Embryonic facial prominence (tissue), 1 donor: ENCODE results near the gene PDK2.
"Not testable (repeated sequence)": the region's sequence is repeated elsewhere in the genome, so short reads cannot be mapped to it uniquely, and the experiment has no call there.

ENCODE experiments used
- DNase-seq: peaks from one replicate; pipeline ENCODE4 v3.0.0-alpha.2; 2016; ENCODE audit errors: extremely low spot score

The PDK2 gene

DNA sequence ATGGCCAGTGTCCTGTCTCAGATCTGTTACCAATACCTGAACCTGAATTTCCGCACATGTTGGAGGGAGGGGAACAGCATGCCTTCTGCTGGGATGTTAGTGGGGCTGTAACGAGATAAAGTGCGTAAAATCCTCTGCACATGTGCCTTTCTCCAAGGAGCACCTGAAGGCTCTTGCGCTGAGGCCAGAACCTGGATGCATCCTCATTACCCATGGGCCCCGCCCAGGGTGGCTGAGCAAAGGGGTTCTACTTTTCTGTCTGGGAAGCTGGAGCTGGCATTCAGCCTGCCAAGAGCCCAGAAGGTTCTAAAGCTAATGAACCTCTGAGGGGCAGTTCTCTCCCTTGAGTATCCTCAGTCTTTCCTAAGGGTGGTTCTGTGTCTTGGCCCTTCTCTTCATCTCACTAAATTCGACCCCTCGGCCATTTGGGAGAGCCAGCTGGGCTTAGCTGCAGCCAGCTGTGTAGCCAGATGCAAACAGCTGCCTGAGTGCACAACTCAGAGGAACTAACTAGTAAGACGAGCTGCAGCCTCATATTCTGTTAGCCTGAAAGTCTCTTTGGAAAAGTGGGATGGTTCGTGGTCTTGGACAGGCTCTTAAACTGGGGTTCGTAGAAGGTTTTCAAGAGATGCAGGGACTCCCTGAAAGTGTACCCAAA is 36.7 kb upstream of the PDK2 start:
- DNase-seq: no peak

DNA sequence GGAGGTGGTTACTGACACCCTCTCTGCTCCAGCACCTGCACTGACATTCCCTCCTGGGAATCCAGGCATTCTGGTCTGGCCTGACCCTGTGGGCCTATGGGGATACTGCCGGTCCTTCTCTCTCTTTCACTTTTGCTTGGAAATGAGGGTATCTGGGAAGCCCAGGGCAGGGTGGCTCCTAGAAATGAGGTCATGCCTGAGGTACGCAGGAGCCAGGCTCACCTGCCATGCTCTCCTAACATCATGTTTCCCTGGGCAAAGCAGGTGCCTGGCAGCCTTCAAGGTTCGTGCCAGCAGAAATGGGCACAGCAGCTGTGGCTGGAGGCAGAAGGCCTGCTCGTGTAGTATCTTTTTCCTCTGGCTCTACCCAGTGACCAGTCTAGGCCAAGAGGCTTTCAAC is 35.9 kb upstream of the PDK2 start:
- DNase-seq: no peak

DNA sequence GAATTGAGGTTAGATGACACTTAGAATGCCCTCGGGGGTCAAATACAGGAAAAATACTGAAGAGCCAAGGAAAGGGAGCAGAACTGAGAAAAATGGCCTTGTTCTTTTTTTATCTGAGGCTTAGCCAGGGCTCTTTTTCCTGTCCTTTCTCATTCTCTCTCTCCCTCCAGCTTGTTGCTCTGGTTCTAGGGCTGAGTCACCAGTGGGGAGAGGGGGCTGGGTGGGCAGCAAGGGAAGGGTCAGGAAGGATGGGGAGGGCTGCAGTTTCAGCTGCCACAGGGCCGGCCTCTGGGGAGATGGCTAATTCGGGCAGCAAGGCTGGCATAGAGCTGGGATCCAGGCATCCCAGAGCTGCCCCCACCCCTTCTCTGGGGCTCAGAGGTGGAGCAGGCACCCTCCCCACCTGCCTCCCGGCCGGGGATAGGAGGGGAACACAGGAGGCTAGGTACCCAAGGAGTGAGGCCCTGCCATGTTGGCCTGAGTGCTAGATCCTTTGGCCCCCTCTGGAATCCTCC is 35.3 kb upstream of the PDK2 start:
- no peak for DNase-seq

DNA sequence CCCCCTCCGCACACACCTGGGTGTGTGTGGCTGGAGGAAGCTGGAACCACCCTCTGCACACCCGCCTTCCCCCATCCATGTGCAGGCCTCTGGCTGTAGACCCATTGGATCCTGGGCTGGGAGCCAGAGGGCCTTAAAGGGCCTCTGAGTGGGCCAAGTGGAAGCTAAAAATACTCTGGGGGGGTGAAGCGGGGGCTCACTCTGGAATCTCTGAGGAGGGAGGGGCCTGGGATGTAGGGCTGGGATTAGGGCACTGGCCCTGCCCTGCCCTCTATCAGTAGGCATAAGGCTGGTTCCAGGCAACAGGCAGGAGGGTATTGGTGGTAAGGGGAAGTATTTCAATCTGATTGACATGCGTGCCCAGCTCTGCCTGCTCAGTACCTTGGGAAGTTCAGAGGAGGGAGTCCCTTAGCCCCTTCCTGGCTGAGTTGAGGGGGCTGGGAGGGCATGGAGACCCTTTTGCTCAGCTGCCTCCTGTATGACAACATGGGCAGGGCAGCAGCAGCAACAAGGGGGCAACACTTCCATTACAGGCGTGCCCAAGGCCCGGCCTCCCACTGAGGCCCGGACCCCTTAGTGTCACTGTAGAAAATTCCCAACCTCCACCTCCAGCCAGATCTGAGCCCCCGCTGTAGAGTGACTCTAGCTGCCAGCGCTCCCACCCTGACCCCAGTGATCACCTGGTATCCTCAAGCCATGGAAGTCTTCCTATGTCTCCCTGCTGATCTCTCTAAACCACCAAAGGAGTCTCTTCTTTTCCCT is 34.0 kb upstream of the PDK2 start:
- no peak for DNase-seq

DNA sequence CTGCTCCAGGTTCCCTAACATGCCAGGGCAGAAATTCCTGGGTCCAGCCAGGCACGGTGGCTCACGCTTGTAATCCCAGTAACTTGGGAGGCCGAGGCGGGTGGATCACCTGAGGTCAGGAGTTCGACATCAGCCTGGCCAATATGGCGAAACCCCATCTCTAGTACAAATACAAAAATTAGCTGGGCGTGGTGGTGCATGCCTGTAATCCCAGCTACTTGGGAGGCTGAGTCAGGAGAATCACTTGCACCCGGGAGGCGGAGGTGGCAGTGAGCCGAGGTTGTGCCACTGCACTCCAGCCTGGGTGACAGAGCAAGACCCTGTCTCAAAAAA is 33.5 kb upstream of the PDK2 start:
- not testable (repeated sequence) for DNase-seq

DNA sequence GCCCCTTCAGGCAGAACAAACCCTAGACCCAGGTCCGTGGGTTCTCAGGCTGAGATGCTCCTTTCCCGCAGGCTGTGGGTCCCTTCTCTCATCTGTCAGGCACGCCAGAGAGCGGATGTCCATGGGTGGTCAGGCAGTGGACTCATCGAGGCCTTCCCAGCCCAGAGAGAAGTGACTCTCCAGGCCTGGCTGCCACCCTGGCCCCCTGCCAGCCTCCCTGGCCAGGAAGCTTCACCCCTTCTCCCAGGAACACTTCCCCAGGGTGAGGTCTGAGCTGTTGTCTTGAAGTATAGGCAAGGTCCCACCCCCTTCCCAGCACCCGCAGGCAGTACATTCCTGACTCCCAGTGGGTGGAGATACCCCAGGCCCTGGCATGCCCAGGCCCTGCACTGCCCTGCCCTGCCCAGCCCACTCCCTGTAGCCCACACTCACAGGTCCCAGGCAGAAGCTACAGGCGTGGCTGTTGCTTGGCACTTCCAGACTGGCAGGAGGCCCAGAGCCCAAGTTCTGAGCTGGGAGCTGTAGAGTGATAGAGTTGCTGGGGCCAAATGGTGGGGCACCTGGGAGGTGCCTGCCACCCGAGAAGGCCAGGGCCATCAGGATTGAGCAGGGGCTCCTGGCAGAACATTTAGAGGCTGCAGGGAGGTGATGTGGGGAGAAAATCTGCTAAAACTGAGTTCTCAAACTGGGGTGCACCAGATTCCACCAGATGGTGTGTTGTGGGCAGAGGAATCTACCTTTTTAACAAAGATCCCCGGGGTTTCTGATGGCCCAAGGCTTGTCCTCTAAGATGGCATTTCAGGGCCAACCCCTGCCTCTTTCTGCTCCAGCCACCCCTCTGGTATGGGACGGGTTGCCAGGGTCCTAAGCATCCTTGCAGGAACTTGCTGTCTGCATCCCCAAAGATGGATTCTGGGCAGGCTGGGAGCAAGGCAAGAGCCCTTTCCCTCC is 32.6 kb upstream of the PDK2 start:
- DNase-seq: no peak

DNA sequence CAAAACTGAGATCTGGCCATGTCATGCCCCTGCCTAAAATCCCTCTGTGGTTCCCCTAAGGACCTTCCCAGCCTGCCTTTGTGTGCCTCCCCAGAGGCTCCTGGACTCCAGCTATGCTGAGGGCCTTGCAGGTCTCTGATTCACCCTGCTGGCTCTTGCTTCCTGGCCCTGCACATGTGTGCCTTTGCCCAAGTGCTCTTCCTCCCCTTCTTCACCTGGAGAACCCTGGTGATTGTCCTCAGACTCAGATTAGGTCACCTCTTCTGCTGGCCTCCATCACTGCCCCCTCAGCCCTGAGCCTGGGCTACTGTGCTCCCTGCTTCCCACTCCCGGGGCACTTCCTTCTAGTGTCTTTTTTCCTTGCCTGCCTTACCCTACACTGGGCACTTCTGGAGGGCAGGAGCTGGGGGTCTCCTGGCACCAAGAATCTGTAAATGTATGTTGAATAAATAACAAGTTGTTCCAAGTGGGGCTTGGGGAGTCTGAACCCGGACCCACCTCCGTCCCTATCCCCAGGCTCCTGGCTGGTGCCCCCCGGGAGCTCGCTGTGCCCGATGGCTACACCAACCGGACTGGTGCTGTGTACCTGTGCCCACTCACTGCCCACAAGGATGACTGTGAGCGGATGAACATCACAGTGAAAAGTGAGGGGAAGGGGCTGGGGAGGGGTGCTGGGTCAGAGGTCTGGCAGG is 31.4 kb upstream of the PDK2 start:
- DNase-seq: no peak

DNA sequence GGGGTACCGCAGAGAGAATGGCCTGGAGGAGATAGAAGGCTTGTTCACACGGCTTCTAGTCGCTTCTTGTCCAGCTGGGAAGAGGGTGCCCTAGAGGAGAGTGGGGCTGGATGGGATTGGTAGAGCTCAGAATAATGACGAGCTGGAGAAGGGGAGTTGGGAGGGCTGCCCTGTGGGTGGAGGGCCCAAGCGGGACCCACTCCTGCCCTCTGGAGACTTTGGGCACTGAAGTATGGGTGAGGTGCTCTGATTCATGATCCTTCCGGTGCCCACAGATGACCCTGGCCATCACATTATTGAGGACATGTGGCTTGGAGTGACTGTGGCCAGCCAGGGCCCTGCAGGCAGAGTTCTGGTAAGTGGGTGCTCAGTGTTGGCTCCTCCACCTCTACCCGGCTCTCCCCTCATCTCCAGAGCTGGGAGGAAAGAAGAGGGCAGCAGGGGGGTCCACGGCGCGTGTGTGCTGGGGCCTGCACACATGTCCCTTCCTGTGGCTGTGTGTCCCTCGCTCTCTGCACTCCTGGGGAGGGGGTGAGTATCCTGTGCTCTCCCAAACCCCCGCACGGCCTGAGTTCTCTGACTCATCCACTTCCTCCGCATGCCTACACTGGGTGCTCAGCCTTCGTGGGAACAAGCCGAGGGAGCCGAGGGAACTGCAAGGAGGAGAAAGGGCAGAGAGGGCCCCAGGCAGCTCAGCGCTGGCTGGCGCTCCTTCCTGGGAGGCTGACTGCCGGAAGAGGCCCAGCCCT is 30.7 kb upstream of the PDK2 start:
- no peak for DNase-seq

DNA sequence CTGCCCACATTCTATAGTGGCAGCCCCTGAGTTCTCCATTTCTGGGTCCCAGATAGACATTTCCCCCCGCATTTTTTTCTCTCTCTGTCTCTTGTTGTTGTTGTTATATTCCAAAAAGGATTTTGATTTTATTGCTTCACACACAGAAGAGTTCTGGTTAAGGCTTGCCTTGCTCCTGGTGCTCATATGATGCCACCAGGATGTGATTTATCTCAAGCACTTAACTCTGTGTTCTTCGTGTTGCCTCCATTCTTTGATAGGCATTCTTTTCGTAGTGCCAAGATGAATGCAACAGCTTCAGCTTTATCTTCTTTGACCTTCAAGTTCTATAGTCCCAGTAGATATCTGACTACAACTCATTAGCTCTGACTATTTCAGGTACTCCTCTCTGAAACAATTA is 30.1 kb upstream of the PDK2 start:
- DNase-seq: no peak

DNA sequence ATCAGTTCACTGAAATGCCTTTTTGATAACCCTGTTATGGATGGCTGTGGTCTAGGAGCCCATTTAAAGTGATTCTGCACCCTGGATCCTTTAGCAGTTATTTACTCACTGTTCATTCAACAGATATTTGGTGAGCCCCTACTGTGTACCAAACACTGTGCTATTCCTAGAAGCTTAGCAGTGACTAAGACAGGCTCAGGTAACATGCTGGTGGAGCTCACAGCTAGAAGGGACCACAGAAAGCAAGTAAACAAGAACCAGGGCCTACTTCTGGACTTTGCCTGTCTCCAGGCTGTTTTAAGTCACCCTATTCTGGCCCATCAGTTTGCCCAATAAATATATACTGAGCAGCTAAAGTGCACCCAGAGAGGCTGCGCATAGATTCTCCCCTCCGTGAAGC is 28.2 kb upstream of the PDK2 start:
- DNase-seq: no peak

DNA sequence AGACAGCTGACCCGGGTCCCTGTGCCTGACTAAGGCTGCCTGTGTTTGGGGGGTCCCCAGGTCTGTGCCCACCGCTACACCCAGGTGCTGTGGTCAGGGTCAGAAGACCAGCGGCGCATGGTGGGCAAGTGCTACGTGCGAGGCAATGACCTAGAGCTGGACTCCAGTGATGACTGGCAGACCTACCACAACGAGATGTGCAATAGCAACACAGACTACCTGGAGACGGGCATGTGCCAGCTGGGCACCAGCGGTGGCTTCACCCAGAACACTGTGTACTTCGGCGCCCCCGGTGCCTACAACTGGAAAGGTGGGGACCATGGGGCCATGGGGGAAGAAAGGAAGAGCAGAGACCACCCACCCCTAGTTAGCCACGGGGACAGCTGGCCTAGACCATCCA is 27.2 kb upstream of the PDK2 start:
- DNase-seq: no peak

DNA sequence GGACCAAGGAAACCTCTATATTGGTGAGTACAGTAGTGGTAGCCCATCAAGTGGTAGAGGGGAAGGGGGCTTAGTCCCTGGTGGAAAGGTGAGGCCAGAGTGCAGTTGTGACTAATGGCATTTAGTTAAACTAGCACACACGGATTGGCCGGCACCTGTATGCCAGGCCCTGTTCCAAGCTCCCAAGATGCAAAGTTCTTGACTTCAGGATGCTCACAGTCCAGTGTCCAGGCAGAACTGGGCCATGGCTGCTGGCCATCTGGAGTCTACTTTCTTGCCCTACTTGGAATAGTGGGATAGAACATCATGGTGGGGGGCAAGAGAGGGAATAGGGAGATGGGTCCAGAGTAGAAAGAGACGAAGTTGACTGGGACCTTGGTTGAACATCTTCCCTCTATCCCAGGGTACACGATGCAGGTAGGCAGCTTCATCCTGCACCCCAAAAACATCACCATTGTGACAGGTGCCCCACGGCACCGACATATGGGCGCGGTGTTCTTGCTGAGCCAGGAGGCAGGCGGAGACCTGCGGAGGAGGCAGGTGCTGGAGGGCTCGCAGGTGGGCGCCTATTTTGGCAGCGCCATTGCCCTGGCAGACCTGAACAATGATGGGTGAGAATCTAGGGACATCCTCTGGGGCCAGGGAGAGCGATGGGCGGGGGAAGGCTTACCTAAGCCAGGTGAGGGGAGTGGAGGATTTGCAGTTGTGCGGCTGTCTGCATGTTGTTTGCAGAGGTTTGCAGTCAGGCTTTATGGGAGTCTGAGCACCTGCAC is 24.1 kb upstream of the PDK2 start:
- no peak for DNase-seq

DNA sequence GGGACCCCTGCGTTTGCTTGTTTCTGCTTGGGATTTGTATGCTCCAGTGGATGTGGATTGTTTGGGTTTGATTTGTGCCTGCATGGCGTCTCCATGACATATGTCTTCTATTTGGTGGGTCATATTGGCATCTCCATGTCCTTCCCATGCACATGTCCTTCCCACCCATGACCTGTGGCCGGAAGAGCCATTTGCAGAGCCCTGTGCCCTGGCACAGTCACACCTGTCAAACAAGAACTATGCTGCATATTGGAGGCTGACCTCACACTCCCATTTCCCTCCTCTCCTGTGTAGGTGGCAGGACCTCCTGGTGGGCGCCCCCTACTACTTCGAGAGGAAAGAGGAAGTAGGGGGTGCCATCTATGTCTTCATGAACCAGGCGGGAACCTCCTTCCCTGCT is 23.5 kb upstream of the PDK2 start:
- DNase-seq: no peak

DNA sequence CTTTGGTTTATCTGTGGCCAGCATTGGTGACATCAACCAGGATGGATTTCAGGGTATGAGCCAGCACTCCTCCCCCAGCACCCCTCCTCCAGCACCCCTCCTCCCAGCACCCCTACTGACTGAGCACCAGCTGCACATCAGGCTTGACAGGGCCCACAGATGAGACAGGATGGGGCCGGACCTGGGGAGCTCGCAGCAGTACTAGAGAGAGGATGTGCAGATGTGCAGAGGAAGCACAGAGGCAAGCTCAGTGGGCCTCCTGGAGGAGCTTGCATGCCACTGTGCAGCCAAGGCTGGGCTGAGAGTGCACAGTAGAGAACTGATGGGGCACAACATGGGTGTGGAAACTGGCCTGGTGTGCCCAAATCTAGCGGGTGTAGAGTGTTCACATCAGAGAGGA is 23.0 kb upstream of the PDK2 start:
- DNase-seq: no peak

DNA sequence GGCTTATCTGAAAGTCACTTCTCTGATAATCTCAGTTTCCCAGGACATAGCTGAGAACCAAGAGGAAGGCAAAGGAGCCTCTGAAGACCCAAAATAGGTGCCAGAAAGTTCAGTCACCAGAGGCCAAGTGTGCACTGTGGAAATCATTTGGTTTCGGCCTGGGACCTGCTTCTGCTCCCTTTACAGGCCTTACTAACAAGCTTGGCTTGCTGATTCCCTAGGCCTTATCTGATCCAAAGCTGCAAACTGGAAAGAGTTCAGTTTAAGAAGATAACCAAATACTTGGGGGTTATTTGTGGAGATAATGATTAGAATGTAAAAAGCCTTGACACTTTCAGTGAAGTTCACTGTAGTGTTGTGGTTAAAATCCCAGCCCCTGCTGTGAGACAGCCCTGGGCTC is 22.2 kb upstream of the PDK2 start:
- DNase-seq: no peak

DNA sequence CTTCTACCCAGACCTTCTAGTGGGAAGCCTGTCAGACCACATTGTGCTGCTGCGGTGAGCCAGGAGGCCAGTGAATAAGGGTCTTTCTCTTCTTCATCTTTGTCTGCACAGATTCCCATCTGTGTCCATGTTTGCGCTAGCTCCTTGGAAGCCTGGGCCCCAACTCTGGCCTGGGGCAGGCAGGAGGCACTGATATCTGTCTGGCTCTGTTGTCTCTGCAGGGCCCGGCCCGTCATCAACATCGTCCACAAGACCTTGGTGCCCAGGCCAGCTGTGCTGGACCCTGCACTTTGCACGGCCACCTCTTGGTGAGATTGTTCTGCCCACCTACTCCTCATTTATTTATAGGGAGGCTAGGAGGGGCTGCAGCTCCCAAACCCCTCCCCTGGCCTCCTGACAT is 20.9 kb upstream of the PDK2 start:
- no peak for DNase-seq

DNA sequence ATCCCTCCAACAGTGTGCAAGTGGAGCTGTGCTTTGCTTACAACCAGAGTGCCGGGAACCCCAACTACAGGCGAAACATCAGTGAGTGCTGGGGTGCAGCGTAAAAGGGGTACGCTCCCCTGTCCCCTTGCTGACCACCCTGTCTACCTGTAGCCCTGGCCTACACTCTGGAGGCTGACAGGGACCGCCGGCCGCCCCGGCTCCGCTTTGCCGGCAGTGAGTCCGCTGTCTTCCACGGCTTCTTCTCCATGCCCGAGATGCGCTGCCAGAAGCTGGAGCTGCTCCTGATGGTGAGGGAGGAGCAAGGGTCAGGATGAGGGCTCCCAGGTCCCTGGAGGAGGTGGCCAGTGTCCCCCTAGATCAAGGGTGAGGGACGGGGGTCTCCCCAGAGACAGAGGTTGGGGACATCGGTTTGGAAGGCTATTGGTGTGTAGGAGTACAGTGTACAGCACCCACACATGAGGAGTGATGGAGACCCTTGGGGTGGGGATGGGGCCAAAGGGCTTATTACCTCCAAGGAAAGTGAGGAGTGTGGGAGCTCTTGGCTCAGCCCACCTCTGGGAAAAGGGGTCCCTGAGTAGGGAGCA is 19.6 kb upstream of the PDK2 start:
- DNase-seq: no peak

DNA sequence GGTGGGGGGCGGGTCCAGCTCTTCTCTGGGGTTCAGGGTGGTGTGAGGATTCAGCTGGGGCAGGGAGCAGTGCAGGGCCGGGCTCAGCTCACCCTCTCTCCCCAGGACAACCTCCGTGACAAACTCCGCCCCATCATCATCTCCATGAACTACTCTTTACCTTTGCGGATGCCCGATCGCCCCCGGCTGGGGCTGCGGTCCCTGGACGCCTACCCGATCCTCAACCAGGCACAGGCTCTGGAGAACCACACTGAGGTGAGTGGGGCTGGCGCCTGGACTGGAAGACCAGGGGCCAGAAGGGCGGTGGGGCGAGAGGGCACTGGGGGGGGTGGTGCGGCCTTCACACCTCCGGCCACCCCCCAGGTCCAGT is 18.9 kb upstream of the PDK2 start:
- no peak for DNase-seq

DNA sequence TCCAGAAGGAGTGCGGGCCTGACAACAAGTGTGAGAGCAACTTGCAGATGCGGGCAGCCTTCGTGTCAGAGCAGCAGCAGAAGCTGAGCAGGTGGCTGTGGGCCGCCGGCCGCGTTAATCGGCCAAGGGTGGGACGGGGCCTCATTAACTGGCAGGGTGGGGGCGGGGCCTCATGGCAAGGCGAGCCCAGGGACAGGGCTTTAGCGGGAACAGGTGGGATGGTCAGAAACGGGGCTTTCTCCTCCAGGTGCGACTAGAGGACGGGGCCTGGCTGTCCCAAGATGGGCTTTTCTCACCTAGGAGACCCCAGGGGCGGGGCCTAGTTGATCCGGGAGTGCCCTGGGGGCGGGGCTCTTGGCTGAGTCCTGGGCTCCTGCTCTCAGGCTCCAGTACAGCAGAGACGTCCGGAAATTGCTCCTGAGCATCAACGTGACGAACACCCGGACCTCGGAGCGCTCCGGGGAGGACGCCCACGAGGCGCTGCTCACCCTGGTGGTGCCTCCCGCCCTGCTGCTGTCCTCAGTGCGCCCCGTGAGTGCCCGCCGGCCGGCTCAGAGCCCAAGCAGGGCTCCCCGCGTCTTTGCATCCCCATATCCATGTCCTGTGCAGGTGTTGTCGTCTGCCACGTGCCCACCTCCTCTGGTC is 18.4 kb upstream of the PDK2 start:
- no peak for DNase-seq

DNA sequence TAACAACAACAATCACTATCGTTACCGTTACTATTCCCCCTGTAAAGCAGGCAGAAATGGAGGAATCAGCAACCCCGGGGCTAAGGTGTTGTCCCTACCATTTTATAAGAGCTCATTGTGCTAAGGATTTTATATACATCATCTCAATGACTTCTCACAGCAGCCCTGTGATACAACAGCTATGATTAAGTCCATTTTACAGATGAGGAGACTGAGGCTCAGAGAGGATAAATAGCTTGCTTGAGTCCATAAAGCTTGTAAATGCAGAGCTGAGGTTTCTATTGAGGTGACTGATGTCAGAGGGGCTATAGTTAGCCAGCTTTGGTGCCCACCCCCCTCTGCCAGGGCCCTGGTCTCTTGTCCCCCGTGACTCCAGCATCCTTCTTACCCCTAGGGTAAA is 16.7 kb upstream of the PDK2 start:
- DNase-seq: no peak
